Panc1 (cell line): ENCODE results near the gene KCNAB2.

ENCODE experiments used
- CTCF ChIP-seq: fragments of 450-650 bp; IDR thresholded peaks from 2 replicates; pipeline ENCODE4 v1.5.1; 2017; ENCODE audit warnings: mild to moderate bottlenecking
- POLR2AphosphoS5 ChIP-seq: IDR thresholded peaks from 2 replicates; pipeline ENCODE4 v1.6.1; 2012; ENCODE audit warnings: mild to moderate bottlenecking, low read depth, low read length, moderate library complexity
- REST ChIP-seq, 2 experiments: IDR thresholded peaks; 2 replicates each; pipeline ENCODE4 v1.6.1; 2011 to 2012; ENCODE audit warnings: low read depth in 2 of 2, control low read depth in 1 of 2, low read length in 1 of 2, mild to moderate bottlenecking in 1 of 2, moderate library complexity in 1 of 2; ENCODE audit not compliant: insufficient read depth in 1 of 2
- SIN3A ChIP-seq: IDR thresholded peaks from 2 replicates; pipeline ENCODE4 v1.6.1; 2012; ENCODE audit warnings: low read depth, mild to moderate bottlenecking, low read length, moderate library complexity, borderline replicate concordance; ENCODE audit not compliant: insufficient read depth
- TCF7L2 ChIP-seq: IDR thresholded peaks from 2 replicates; pipeline ENCODE4 v1.6.1; 2011; ENCODE audit warnings: mild to moderate bottlenecking, low read depth, low read length, inconsistent platforms

- TF ChIP-seq CTCF (no peak), REST (IDR thresholded peaks at IDR 0.05; ENCODE audit: insufficient read depth in 1 of 2, low read depth in 2 of 2, low read length in 1 of 2) (no peak), POLR2AphosphoS5 (no peak), TCF7L2 (no peak), SIN3A (no peak)
These were observed 57.6 kb downstream of the KCNAB2 start for GRCh38 chr1:6103111-6103853.
